HEK293 (cell line): Measurements from ENCODE around the gene TMEM50B.
A peak's percentile ranks its signal among the peaks of the same experiment; 100 is the strongest.

Experiments used
- CTCF ChIA-PET: fragments of 350-600 bp; formaldehyde crosslinking; extraction: SDS; loops from one replicate; lab custom pipeline; 2021; ENCODE audit warnings: antibody characterized with exemption; lab: Yijun Ruan, JAX
- POLR2A ChIA-PET: fragments of 300-600 bp; formaldehyde crosslinking; extraction: SDS; loops from one replicate; lab custom pipeline; 2020; ENCODE audit warnings: antibody characterized with exemption, inconsistent platforms; lab: Yijun Ruan, JAX
- H3K27ac ChIP-seq: fragments of 200-500 bp; sonication (Bioruptor generic); 2 replicates; pipeline ENCODE4 v1.5.1; 2014; ENCODE audit warnings: low read depth, low read length, control low read depth, inconsistent platforms; ENCODE audit errors: extremely low read depth
- H3K36me3 ChIP-seq, 2 experiments: fragments of 200-500 bp in 1 of 2; sonication (Bioruptor generic) in 1 of 2; 1 replicate in 1 of 2; 2 replicates in 1 of 2; pipeline ENCODE4 v1.5.1; 2014 to 2017; ENCODE audit warnings: inconsistent platforms in 2 of 2, low read length in 2 of 2; ENCODE audit not compliant: control insufficient read depth in 2 of 2, insufficient read depth in 1 of 2
- H3K4me1 ChIP-seq: fragments of 200-500 bp; sonication (Bioruptor generic); 2 replicates; pipeline ENCODE4 v1.5.1; 2014; ENCODE audit warnings: mild to moderate bottlenecking, low read length, inconsistent platforms; ENCODE audit not compliant: control insufficient read depth, insufficient read depth
- H3K4me3 ChIP-seq: 2 replicates; pipeline ENCODE4 v1.5.1; 2011; ENCODE audit warnings: low read depth, mild to moderate bottlenecking, control low read depth, low read length, moderate library complexity
- H3K9me3 ChIP-seq: fragments of 200-500 bp; sonication (Bioruptor generic); 2 replicates; pipeline ENCODE4 v1.5.1; 2014; ENCODE audit warnings: low read depth, low read length, inconsistent platforms; ENCODE audit not compliant: control insufficient read depth, insufficient read depth
- BCL11A ChIP-seq: fragments of 450-650 bp; formaldehyde crosslinking; IDR thresholded peaks from 2 replicates; pipeline ENCODE4 v1.5.1; 2016; ENCODE audit warnings: low read depth, missing biosample characterization, missing genetic modification characterization
- FEZF1 ChIP-seq: fragments of 450-650 bp; formaldehyde crosslinking; IDR thresholded peaks from 2 replicates; pipeline ENCODE4 v1.5.1; 2016; ENCODE audit warnings: missing biosample characterization, missing genetic modification characterization
- KLF17 ChIP-seq: fragments of 450-650 bp; formaldehyde crosslinking; IDR thresholded peaks from 2 replicates; pipeline ENCODE4 v1.5.1; 2016; ENCODE audit warnings: missing biosample characterization, missing genetic modification characterization
- PRDM10 ChIP-seq: fragments of 450-650 bp; formaldehyde crosslinking; IDR thresholded peaks from 2 replicates; pipeline ENCODE4 v1.5.1; 2016; ENCODE audit warnings: missing biosample characterization, missing genetic modification characterization
- SCRT2 ChIP-seq: fragments of 450-650 bp; formaldehyde crosslinking; IDR thresholded peaks from 2 replicates; pipeline ENCODE4 v1.5.1; 2016; ENCODE audit warnings: missing biosample characterization, missing genetic modification characterization
- SP7 ChIP-seq: fragments of 450-650 bp; formaldehyde crosslinking; IDR thresholded peaks from 2 replicates; pipeline ENCODE4 v1.5.1; 2016; ENCODE audit warnings: missing biosample characterization, missing genetic modification characterization
- ZBTB17 ChIP-seq: fragments of 450-650 bp; formaldehyde crosslinking; IDR thresholded peaks from 2 replicates; pipeline ENCODE4 v1.5.1; 2016; ENCODE audit warnings: missing biosample characterization, missing genetic modification characterization
- ZBTB21 ChIP-seq: fragments of 450-650 bp; formaldehyde crosslinking; IDR thresholded peaks from 2 replicates; pipeline ENCODE4 v1.5.1; 2017; ENCODE audit warnings: missing biosample characterization, missing genetic modification characterization
- ZBTB48 ChIP-seq: fragments of 450-650 bp; formaldehyde crosslinking; IDR thresholded peaks from 2 replicates; pipeline ENCODE4 v1.5.1; 2016; ENCODE audit warnings: missing biosample characterization, missing genetic modification characterization
- ZFP3 ChIP-seq: fragments of 450-650 bp; formaldehyde crosslinking; IDR thresholded peaks from 2 replicates; pipeline ENCODE4 v1.5.1; 2016; ENCODE audit warnings: low read depth, missing biosample characterization, missing genetic modification characterization
- ZNF10 ChIP-seq: fragments of 450-650 bp; formaldehyde crosslinking; IDR thresholded peaks from 2 replicates; pipeline ENCODE4 v1.5.1; 2017; ENCODE audit warnings: missing biosample characterization, missing genetic modification characterization
- ZNF114 ChIP-seq: fragments of 450-650 bp; formaldehyde crosslinking; IDR thresholded peaks from 2 replicates; pipeline ENCODE4 v1.5.0; 2017; ENCODE audit warnings: missing biosample characterization, missing genetic modification characterization
- ZNF132 ChIP-seq: fragments of 450-650 bp; formaldehyde crosslinking; IDR thresholded peaks from 2 replicates; pipeline ENCODE4 v1.5.1; 2017; ENCODE audit warnings: missing biosample characterization, missing genetic modification characterization, borderline replicate concordance
- ZNF155 ChIP-seq: fragments of 450-650 bp; formaldehyde crosslinking; IDR thresholded peaks from 2 replicates; pipeline ENCODE4 v1.5.1; 2016; ENCODE audit warnings: missing biosample characterization, missing genetic modification characterization
- ZNF174 ChIP-seq: fragments of 450-650 bp; formaldehyde crosslinking; IDR thresholded peaks from 2 replicates; pipeline ENCODE4 v1.5.0; 2017; ENCODE audit warnings: missing biosample characterization, mild to moderate bottlenecking, missing genetic modification characterization
- ZNF184 ChIP-seq: fragments of 450-650 bp; IDR thresholded peaks from 2 replicates; pipeline ENCODE4 v1.5.1; 2018; ENCODE audit warnings: missing biosample characterization, mild to moderate bottlenecking, missing genetic modification characterization
- ZNF214 ChIP-seq: fragments of 450-650 bp; formaldehyde crosslinking; IDR thresholded peaks from 2 replicates; pipeline ENCODE4 v1.5.1; 2017; ENCODE audit warnings: missing biosample characterization, mild to moderate bottlenecking, missing genetic modification characterization, borderline replicate concordance
- ZNF221 ChIP-seq: fragments of 450-650 bp; formaldehyde crosslinking; IDR thresholded peaks from 2 replicates; pipeline ENCODE4 v1.5.1; 2017; ENCODE audit warnings: missing biosample characterization, missing genetic modification characterization, borderline replicate concordance
- ZNF335 ChIP-seq: fragments of 450-650 bp; formaldehyde crosslinking; conservative IDR thresholded peaks from 2 replicates; pipeline ENCODE4 v1.5.1; 2016; ENCODE audit warnings: missing biosample characterization, missing genetic modification characterization
- ZNF394 ChIP-seq: fragments of 450-650 bp; formaldehyde crosslinking; IDR thresholded peaks from 2 replicates; pipeline ENCODE4 v1.5.1; 2016; ENCODE audit warnings: missing biosample characterization, missing genetic modification characterization, mild to moderate bottlenecking, moderate library complexity, borderline replicate concordance
- ZNF600 ChIP-seq: fragments of 450-650 bp; formaldehyde crosslinking; IDR thresholded peaks from 2 replicates; pipeline ENCODE4 v1.5.1; 2016; ENCODE audit warnings: missing biosample characterization, missing genetic modification characterization
- ZNF621 ChIP-seq: fragments of 450-650 bp; formaldehyde crosslinking; IDR thresholded peaks from 2 replicates; pipeline ENCODE4 v1.5.1; 2017; ENCODE audit warnings: missing biosample characterization, missing genetic modification characterization
- ZNF658 ChIP-seq: fragments of 450-650 bp; formaldehyde crosslinking; IDR thresholded peaks from 2 replicates; pipeline ENCODE4; 2016; ENCODE audit warnings: missing biosample characterization, missing genetic modification characterization
- ZNF660 ChIP-seq: fragments of 450-650 bp; IDR thresholded peaks from 2 replicates; pipeline ENCODE4 v1.5.1; 2018; ENCODE audit warnings: missing biosample characterization, mild to moderate bottlenecking, missing genetic modification characterization
- ZSCAN23 ChIP-seq: fragments of 450-650 bp; formaldehyde crosslinking; IDR thresholded peaks from 2 replicates; pipeline ENCODE4 v1.5.1; 2016; ENCODE audit warnings: missing biosample characterization, missing genetic modification characterization
- TF ChIP-seq, protein P1 (sequence below): fragments of 450-650 bp; formaldehyde crosslinking; IDR thresholded peaks from 2 replicates; pipeline ENCODE4 v1.5.1; 2016; ENCODE audit warnings: missing biosample characterization, missing genetic modification characterization
- TF ChIP-seq, protein P2 (sequence below): fragments of 450-650 bp; formaldehyde crosslinking; IDR thresholded peaks from 2 replicates; pipeline ENCODE4 v1.5.1; 2016; ENCODE audit warnings: missing biosample characterization, missing genetic modification characterization, borderline replicate concordance

TMEM50B gene

GRCh38 chr21:33487996-33488395 is 8.2 kb upstream of the TMEM50B start:
- ChIA-PET POLR2A (interaction anchor here (5.0 kb wide), 1 partner anchor 7 kb away, joined by 154 read pairs; the partner anchor contains the start of gene TMEM50B), CTCF (no interaction called here)
- Histone ChIP-seq H3K36me3 (no peaks in the 10 kb centered on the region), H3K27ac (no peak overlapping the region), H3K9me3 (no peaks in the 10 kb centered on the region), H3K4me3 (no peak overlapping the region), H3K4me1 (no peaks in the 10 kb centered on the region; the same call in 1 of the 2 replicates)
- no peak for TF ChIP-seq ZNF10

DNA sequence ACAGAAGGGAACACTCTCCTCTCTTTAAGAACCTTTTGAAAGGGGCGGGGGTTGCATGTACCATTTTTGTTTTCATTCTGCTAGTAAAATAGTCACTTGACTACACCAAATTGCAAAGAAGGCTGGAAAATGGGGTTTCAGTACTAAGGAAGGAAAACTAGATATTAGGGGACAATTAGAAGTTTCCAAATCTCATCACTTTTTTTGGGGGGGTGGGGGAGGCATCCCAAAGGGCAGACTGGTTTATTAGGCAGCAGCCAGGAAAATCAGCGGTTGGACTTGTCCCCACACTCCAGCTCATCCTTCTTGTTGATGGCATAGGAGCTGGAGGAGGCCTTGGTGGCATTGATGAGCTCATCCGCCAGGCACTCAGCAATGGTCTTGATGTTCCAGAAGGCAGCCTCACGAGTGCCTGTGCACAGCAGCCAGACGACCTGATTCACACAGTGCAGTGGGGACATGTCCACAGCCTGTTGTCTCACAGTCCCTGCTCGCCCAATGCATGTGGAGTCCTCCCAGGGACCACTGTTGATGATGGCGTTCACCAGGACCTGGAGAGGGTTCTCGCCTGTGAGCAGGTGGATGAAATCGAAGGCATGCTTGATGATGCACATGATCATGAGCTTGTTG is 1.7 kb upstream of the TMEM50B start:
- Histone ChIP-seq H3K4me3 (no peak overlapping the region), H3K36me3 (no peaks in the 10 kb centered on the region; a peak in 1 of 3 replicates), H3K9me3 (no peaks in the 10 kb centered on the region), H3K27ac (no peak overlapping the region), H3K4me1 (peaks cover 2% of the 10 kb centered on the region; the same call in 1 of the 2 replicates)
- ChIA-PET POLR2A (interaction anchor here (0.6 to 4.1 kb wide), 4 partner anchors 9 to 107 kb away, joined by 3 to 154 read pairs (median 6); partner anchors contain the start of genes DNAJC28 and DONSON), CTCF (interaction anchor here (0.6 to 2.8 kb wide), 6 partner anchors 10 to 541 kb away, joined by 3 to 16 read pairs (median 3); partner anchors contain the start of gene DNAJC28)
- no peak for TF ChIP-seq ZNF132 (tag by site-specific recombination)
- no peak for TF ChIP-seq BCL11A (tag by site-specific recombination)
- no peak for TF ChIP-seq ZNF174 (tag by site-specific recombination)
- TF ChIP-seq ZNF214 (tag by site-specific recombination): no peak
- no peak for TF ChIP-seq ZNF660 (tag by site-specific recombination)
- peak; percentile 36; the same call in 1 of the 2 replicates for TF ChIP-seq ZFP3 (tag by site-specific recombination)
- TF ChIP-seq ZBTB17: peak; percentile 61
- no peak for TF ChIP-seq ZNF621 (tag by site-specific recombination)
- TF ChIP-seq ZBTB48: peak; percentile 21; the same call in 1 of the 2 replicates
- no peak for TF ChIP-seq ZNF658
- no peak for TF ChIP-seq ZNF114
- TF ChIP-seq, protein P1, sequence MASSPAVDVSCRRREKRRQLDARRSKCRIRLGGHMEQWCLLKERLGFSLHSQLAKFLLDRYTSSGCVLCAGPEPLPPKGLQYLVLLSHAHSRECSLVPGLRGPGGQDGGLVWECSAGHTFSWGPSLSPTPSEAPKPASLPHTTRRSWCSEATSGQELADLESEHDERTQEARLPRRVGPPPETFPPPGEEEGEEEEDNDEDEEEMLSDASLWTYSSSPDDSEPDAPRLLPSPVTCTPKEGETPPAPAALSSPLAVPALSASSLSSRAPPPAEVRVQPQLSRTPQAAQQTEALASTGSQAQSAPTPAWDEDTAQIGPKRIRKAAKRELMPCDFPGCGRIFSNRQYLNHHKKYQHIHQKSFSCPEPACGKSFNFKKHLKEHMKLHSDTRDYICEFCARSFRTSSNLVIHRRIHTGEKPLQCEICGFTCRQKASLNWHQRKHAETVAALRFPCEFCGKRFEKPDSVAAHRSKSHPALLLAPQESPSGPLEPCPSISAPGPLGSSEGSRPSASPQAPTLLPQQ: 0 out of 2 replicates have a peak, but pooled peaks have one; percentile 17
- peak; percentile 66 for TF ChIP-seq SCRT2 (tag by site-specific recombination)
- TF ChIP-seq ZNF155 (tag by site-specific recombination): no peak
- TF ChIP-seq PRDM10: peak; percentile 92
- TF ChIP-seq ZBTB21 (tag by site-specific recombination): no peak
- TF ChIP-seq ZNF184: 0 out of 2 replicates have a peak, but pooled peaks have one; percentile 17
- TF ChIP-seq SP7 (tag by site-specific recombination): no peak
- peak; percentile 87 for TF ChIP-seq ZNF335 (tag by site-specific recombination)
- TF ChIP-seq ZNF221 (tag by site-specific recombination): no peak
- no peak for TF ChIP-seq KLF17
- 0 out of 2 replicates have a peak, but pooled peaks have one; percentile 31 for TF ChIP-seq ZNF600 (tag by site-specific recombination)
- TF ChIP-seq ZSCAN23 (tag by site-specific recombination): 0 out of 2 replicates have a peak, but pooled peaks have one; percentile 24
- TF ChIP-seq ZNF394 (tag by site-specific recombination): no peak; the same call in 1 of the 2 replicates
- no peak for TF ChIP-seq FEZF1 (tag by site-specific recombination)
- TF ChIP-seq, protein P2, sequence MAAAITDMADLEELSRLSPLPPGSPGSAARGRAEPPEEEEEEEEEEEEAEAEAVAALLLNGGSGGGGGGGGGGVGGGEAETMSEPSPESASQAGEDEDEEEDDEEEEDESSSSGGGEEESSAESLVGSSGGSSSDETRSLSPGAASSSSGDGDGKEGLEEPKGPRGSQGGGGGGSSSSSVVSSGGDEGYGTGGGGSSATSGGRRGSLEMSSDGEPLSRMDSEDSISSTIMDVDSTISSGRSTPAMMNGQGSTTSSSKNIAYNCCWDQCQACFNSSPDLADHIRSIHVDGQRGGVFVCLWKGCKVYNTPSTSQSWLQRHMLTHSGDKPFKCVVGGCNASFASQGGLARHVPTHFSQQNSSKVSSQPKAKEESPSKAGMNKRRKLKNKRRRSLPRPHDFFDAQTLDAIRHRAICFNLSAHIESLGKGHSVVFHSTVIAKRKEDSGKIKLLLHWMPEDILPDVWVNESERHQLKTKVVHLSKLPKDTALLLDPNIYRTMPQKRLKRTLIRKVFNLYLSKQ (tag by site-specific recombination): no peak
